ENCODE data around the gene DLG4.

The DLG4 gene

GRCh38 chr17:7235693-7236665, 16.3 kb upstream of the DLG4 start:
- no peak overlapping the region for H3K27ac ChIP-seq (replicated peaks; ENCODE audit: low read length)

GRCh38 chr17:7234083-7234951, 14.7 kb upstream of the DLG4 start, which contains the start of gene DVL2:
Gene DVL2, minus strand, starts transcription at chr17:7234517. Its CDS starts 255 bp downstream, at chr17:7234262.
- H3K9ac ChIP-seq (ENCODE audit: low read depth, low read length, poor library complexity), result peak within 1 kb of the TSS; percentile 96
- H2BK5ac ChIP-seq (ENCODE audit: low read length), result peak within 1 kb of the TSS; percentile 98
- H2AFZ ChIP-seq (ENCODE audit: low read length), result peak within 1 kb of the TSS; percentile 93
- H3K79me1 ChIP-seq (ENCODE audit: low read depth, low read length), result peaks cover 24% of the 10 kb centered on the region
- H4K8ac ChIP-seq (ENCODE audit: low read depth, low read length), result no peak within 1 kb of the TSS
- H2BK15ac ChIP-seq (ENCODE audit: low read length), result peak within 1 kb of the TSS; percentile 70
- peak; percentile 92 for DNase-seq (ENCODE audit: low spot score)
- peaks cover 41 to 58% of the 10 kb centered on the region in 2 donors for H3K36me3 ChIP-seq (replicated peaks in 1 of 2; ENCODE audit: control insufficient read depth in 2 of 2, insufficient read depth in 2 of 2, low read length in 2 of 2)
- H3K4me1 ChIP-seq (ENCODE audit: control insufficient read depth in 2 of 2, insufficient read depth in 1 of 2, low read depth in 1 of 2, low read length in 2 of 2), result peaks cover 15 to 21% of the 10 kb centered on the region in 2 donors
- no CpG with 5 or more reads among the region's 72 CpGs for WGBS, 2 donors (ENCODE audit: extremely low coverage in 2 of 2, insufficient read length in 2 of 2, insufficient replicate concordance in 1 of 2)
- peak within 1 kb of the TSS; percentile 86 for H3K14ac ChIP-seq (ENCODE audit: low read length)
- H4K91ac ChIP-seq (ENCODE audit: low read depth, low read length, poor library complexity), result no peak within 1 kb of the TSS
- no peak within 1 kb of the TSS for H2BK12ac ChIP-seq (ENCODE audit: low read length)
- no peaks in the 10 kb centered on the region for H3K27me3 ChIP-seq (ENCODE audit: control insufficient read depth in 3 of 3, insufficient read depth in 3 of 3, low read depth in 1 of 3, low read length in 3 of 3)
- H2BK120ac ChIP-seq (ENCODE audit: low read depth, low read length), result no peak within 1 kb of the TSS
- H3K4me3 ChIP-seq (ENCODE audit: low read length in 2 of 2), result peak within 1 kb of the TSS; percentile 82 to 97
- H2AK5ac ChIP-seq (ENCODE audit: low read depth, low read length), result peak within 1 kb of the TSS; percentile 77
- peak within 1 kb of the TSS; percentile 96 for H3K18ac ChIP-seq (ENCODE audit: low read length)
- no peak within 1 kb of the TSS for H3K4ac ChIP-seq (ENCODE audit: low read length)
- no peaks in the 10 kb centered on the region for H3K9me3 ChIP-seq (replicated peaks in 1 of 2; ENCODE audit: control insufficient read depth in 2 of 2, insufficient read depth in 1 of 2, low read depth in 1 of 2, low read length in 2 of 2)
- H3K23ac ChIP-seq (ENCODE audit: low read depth, low read length, poor library complexity), result peak within 1 kb of the TSS; percentile 100
- peak within 1 kb of the TSS; percentile 90 for H3K27ac ChIP-seq (replicated peaks; ENCODE audit: low read length)
- peak within 1 kb of the TSS; percentile 78 for H3K4me2 ChIP-seq (ENCODE audit: insufficient read depth, low read length, poor library complexity, severe bottlenecking)

More at GRCh38 chr17:7235693-7236665, 16.3 kb upstream of the DLG4 start:
- no CpG with 5 or more reads among the region's 22 CpGs for WGBS, 2 donors (ENCODE audit: extremely low coverage in 2 of 2, insufficient read length in 2 of 2, insufficient replicate concordance in 1 of 2)
- H3K4ac ChIP-seq (ENCODE audit: low read length), result no peak overlapping the region
- H3K4me1 ChIP-seq (ENCODE audit: control insufficient read depth in 2 of 2, insufficient read depth in 1 of 2, low read depth in 1 of 2, low read length in 2 of 2), result peaks cover 15 to 31% of the 10 kb centered on the region in 2 donors
- H3K9me3 ChIP-seq (replicated peaks in 1 of 2; ENCODE audit: control insufficient read depth in 2 of 2, insufficient read depth in 1 of 2, low read depth in 1 of 2, low read length in 2 of 2), result no peaks in the 10 kb centered on the region
- peaks cover 14% of the 10 kb centered on the region for H3K79me1 ChIP-seq (ENCODE audit: low read depth, low read length)
- no peak overlapping the region for H3K14ac ChIP-seq (ENCODE audit: low read length)
- no peak overlapping the region for H3K23ac ChIP-seq (ENCODE audit: low read depth, low read length, poor library complexity)
- peaks cover 36 to 52% of the 10 kb centered on the region in 2 donors for H3K36me3 ChIP-seq (replicated peaks in 1 of 2; ENCODE audit: control insufficient read depth in 2 of 2, insufficient read depth in 2 of 2, low read length in 2 of 2)
- no peak overlapping the region for H3K18ac ChIP-seq (ENCODE audit: low read length)
- no peaks in the 10 kb centered on the region for H3K27me3 ChIP-seq (ENCODE audit: control insufficient read depth in 3 of 3, insufficient read depth in 3 of 3, low read depth in 1 of 3, low read length in 3 of 3)
- no peak overlapping the region for H2BK120ac ChIP-seq (ENCODE audit: low read depth, low read length)
- H2AFZ ChIP-seq (ENCODE audit: low read length), result no peak overlapping the region
- no peak overlapping the region for H2BK15ac ChIP-seq (ENCODE audit: low read length)
- H4K91ac ChIP-seq (ENCODE audit: low read depth, low read length, poor library complexity), result no peak overlapping the region
- no peak overlapping the region for H2BK5ac ChIP-seq (ENCODE audit: low read length)
- no peak overlapping the region for H3K4me2 ChIP-seq (ENCODE audit: insufficient read depth, low read length, poor library complexity, severe bottlenecking)
- H4K8ac ChIP-seq (ENCODE audit: low read depth, low read length), result no peak overlapping the region
- H3K4me3 ChIP-seq (ENCODE audit: low read length in 2 of 2), result peak overlapping the region in 1 of 2 donors; percentile 33
- no peak for DNase-seq (ENCODE audit: low spot score)
- no peak overlapping the region for H3K9ac ChIP-seq (ENCODE audit: low read depth, low read length, poor library complexity)
- no peak overlapping the region for H2BK12ac ChIP-seq (ENCODE audit: low read length)
- no peak overlapping the region for H2AK5ac ChIP-seq (ENCODE audit: low read depth, low read length)

GRCh38 chr17:7233701-7234082, 14.1 kb upstream of the DLG4 start:
- Histone ChIP-seq H3K9ac (ENCODE audit: low read depth, low read length, poor library complexity) (peak overlapping the region; percentile 96), H3K9me3 (replicated peaks in 1 of 2; ENCODE audit: control insufficient read depth in 2 of 2, insufficient read depth in 1 of 2, low read depth in 1 of 2, low read length in 2 of 2) (no peaks in the 10 kb centered on the region), H3K27ac (replicated peaks; ENCODE audit: low read length) (peak overlapping the region; percentile 90), H3K4me1 (ENCODE audit: control insufficient read depth in 2 of 2, insufficient read depth in 1 of 2, low read depth in 1 of 2, low read length in 2 of 2) (peaks cover 15 to 21% of the 10 kb centered on the region in 2 donors), H2BK12ac (ENCODE audit: low read length) (no peak overlapping the region), H3K4me3 (ENCODE audit: low read length in 2 of 2) (peak overlapping the region; percentile 82 to 97), H3K79me1 (ENCODE audit: low read depth, low read length) (peaks cover 27% of the 10 kb centered on the region), H3K4ac (ENCODE audit: low read length) (no peak overlapping the region), H2BK120ac (ENCODE audit: low read depth, low read length) (no peak overlapping the region), H2AFZ (ENCODE audit: low read length) (peak overlapping the region; percentile 93), H2AK5ac (ENCODE audit: low read depth, low read length) (peak overlapping the region; percentile 77), H3K36me3 (replicated peaks in 1 of 2; ENCODE audit: control insufficient read depth in 2 of 2, insufficient read depth in 2 of 2, low read length in 2 of 2) (peaks cover 47 to 64% of the 10 kb centered on the region in 2 donors), H3K23ac (ENCODE audit: low read depth, low read length, poor library complexity) (peak overlapping the region; percentile 100), H2BK15ac (ENCODE audit: low read length) (no peak overlapping the region), H3K14ac (ENCODE audit: low read length) (peak overlapping the region; percentile 86), H3K4me2 (ENCODE audit: insufficient read depth, low read length, poor library complexity, severe bottlenecking) (peak overlapping the region; percentile 78), H2BK5ac (ENCODE audit: low read length) (peak overlapping the region; percentile 98), H4K8ac (ENCODE audit: low read depth, low read length) (no peak overlapping the region), H4K91ac (ENCODE audit: low read depth, low read length, poor library complexity) (no peak overlapping the region), H3K18ac (ENCODE audit: low read length) (peak overlapping the region; percentile 96), H3K27me3 (ENCODE audit: control insufficient read depth in 3 of 3, insufficient read depth in 3 of 3, low read depth in 1 of 3, low read length in 3 of 3) (no peaks in the 10 kb centered on the region)
- no peak for DNase-seq (ENCODE audit: low spot score)
- WGBS, 2 donors (ENCODE audit: extremely low coverage in 2 of 2, insufficient read length in 2 of 2, insufficient replicate concordance in 1 of 2), result no CpG with 5 or more reads among the region's 9 CpGs
